C4-2B (cell line): ENCODE data around the gene NDE1.

Source experiments
- ZFX ChIP-seq: fragments of 450-650 bp; IDR thresholded peaks from 2 replicates; pipeline ENCODE4 v1.6.1; 2017
- TF ChIP-seq, protein P1 (sequence below): fragments of 450-650 bp; conservative IDR thresholded peaks from 2 replicates; pipeline ENCODE4 v1.5.1; 2017; ENCODE audit warnings: mild to moderate bottlenecking

GRCh38 chr16:15676506-15676905 is 26.5 kb downstream of the NDE1 start:
- TF ChIP-seq, protein P1, sequence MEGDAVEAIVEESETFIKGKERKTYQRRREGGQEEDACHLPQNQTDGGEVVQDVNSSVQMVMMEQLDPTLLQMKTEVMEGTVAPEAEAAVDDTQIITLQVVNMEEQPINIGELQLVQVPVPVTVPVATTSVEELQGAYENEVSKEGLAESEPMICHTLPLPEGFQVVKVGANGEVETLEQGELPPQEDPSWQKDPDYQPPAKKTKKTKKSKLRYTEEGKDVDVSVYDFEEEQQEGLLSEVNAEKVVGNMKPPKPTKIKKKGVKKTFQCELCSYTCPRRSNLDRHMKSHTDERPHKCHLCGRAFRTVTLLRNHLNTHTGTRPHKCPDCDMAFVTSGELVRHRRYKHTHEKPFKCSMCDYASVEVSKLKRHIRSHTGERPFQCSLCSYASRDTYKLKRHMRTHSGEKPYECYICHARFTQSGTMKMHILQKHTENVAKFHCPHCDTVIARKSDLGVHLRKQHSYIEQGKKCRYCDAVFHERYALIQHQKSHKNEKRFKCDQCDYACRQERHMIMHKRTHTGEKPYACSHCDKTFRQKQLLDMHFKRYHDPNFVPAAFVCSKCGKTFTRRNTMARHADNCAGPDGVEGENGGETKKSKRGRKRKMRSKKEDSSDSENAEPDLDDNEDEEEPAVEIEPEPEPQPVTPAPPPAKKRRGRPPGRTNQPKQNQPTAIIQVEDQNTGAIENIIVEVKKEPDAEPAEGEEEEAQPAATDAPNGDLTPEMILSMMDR, result no peak
- no peak for TF ChIP-seq ZFX
